Lower leg skin (tissue), 4 donors: ENCODE data around the gene RALGPS2. TPM values are rescaled to one million over a fixed set of nuclear protein-coding genes. Genes with fewer than 3 reads are reported as not detected.

ENCODE experiments used
- DNase-seq, 2 donors: peaks; one replicate each; pipeline ENCODE4 v3.0.0-alpha.2; 2019; ENCODE audit warnings: low spot score in 2 of 2
- H3K4me3 ChIP-seq: fragments of 200-600 bp; sonication (generic); 2 replicates; pipeline ENCODE4 v1.5.1; 2017; ENCODE audit warnings: mild to moderate bottlenecking, low read depth; ENCODE audit not compliant: poor library complexity, severe bottlenecking
- CTCF ChIP-seq, 3 donors: fragments of 450-650 bp; IDR thresholded peaks; one replicate each; pipeline ENCODE4 v1.5.1; 2016; ENCODE audit warnings: antibody characterized with exemption in 3 of 3, mild to moderate bottlenecking in 3 of 3, moderate library complexity in 2 of 3
- POLR2A ChIP-seq, 2 donors: fragments of 450-650 bp; IDR thresholded peaks; one replicate each; pipeline ENCODE4 v1.6.1; 2016 to 2017; ENCODE audit warnings: antibody characterized with exemption in 2 of 2, mild to moderate bottlenecking in 1 of 2, moderate library complexity in 1 of 2
- WGBS, 2 donors: methylation state at CpG; one replicate each; pipeline ENCODE4 v1.1.5; 2018; 5-methylcytosine and 5-hydroxymethylcytosine counted together
- intact Hi-C: fragments of 100-400 bp; cut with DNase I; formaldehyde crosslinking; loops from one replicate; pipeline ENCODE4 v1.15.0; 2023; ENCODE audit warnings: low total_unique reads
- total RNA-seq, 4 donors: library from RNA; depleted of rRNA; stranded (reverse); fragments of >200 nt; gene quantifications; one replicate each; pipeline ENCODE4 v1.1.0, GENCODE V29; 2016

Gene RALGPS2
- total RNA-seq, 4 donors from 2014 or later = 26.2 to 33.5 (median 31.7) TPM

- no peak for DNase-seq
- TF ChIP-seq POLR2A (IDR thresholded peaks at IDR 0.05) (no peak), CTCF (IDR thresholded peaks at IDR 0.05) (no peak)
- intact Hi-C loops = no loop called here
- H3K4me3 ChIP-seq = no peak overlapping the region
- WGBS, 2 donors = 88% methylated on average over 3 of the region's 3 CpGs
Observed at GRCh38 chr1:178877896-178878295, 152.9 kb downstream of the RALGPS2 start.

GRCh38 chr1:178881950-178882349 is 156.9 kb downstream of the RALGPS2 start:
- DNase-seq = no peak
- intact Hi-C loops = no loop called here
- no peak for TF ChIP-seq CTCF (IDR thresholded peaks at IDR 0.05)
- TF ChIP-seq POLR2A (IDR thresholded peaks at IDR 0.05) = no peak
- H3K4me3 ChIP-seq = no peak overlapping the region
- WGBS, 2 donors = 88 to 92% methylated on average over 3 of the region's 3 CpGs

GRCh38 chr1:178885869-178886268 is 160.8 kb downstream of the RALGPS2 start:
- WGBS, 2 donors = 87 to 89% methylated on average over 4 of the region's 4 CpGs
- DNase-seq = no peak
- TF ChIP-seq CTCF (IDR thresholded peaks at IDR 0.05) (no peak), POLR2A (IDR thresholded peaks at IDR 0.05) (no peak)
- no peak overlapping the region for H3K4me3 ChIP-seq
- intact Hi-C loops = no loop called here

- intact Hi-C loops = no loop called here
- TF ChIP-seq CTCF (IDR thresholded peaks at IDR 0.05) (no peak), POLR2A (IDR thresholded peaks at IDR 0.05) (no peak)
- 93 to 99% methylated on average over 2 of the region's 2 CpGs for WGBS, 2 donors
- no peak overlapping the region for H3K4me3 ChIP-seq
- DNase-seq = no peak
Observed at GRCh38 chr1:178886551-178886950, 161.5 kb downstream of the RALGPS2 start.

- TF ChIP-seq CTCF (IDR thresholded peaks at IDR 0.05) (no peak), POLR2A (IDR thresholded peaks at IDR 0.05) (no peak)
- intact Hi-C loops = no loop called here
- H3K4me3 ChIP-seq = no peak overlapping the region
- no peak for DNase-seq
Observed at GRCh38 chr1:178895928-178896327, 170.9 kb downstream of the RALGPS2 start.

- WGBS, 2 donors = 88 to 95% methylated on average over 1 of the region's 1 CpG
- intact Hi-C loops = no loop called here
- DNase-seq = no peak
Observed at GRCh38 chr1:178898401-178898800, 173.4 kb downstream of the RALGPS2 start.

More at GRCh38 chr1:178898401-178898800, 173.4 kb downstream of the RALGPS2 start:
- H3K4me3 ChIP-seq = no peak overlapping the region
- TF ChIP-seq POLR2A (IDR thresholded peaks at IDR 0.05) (no peak), CTCF (IDR thresholded peaks at IDR 0.05) (no peak)
